IMR-90 (cell line): Measurements from ENCODE around the gene SET. TPM values are rescaled to one million over a fixed set of nuclear protein-coding genes. Genes with fewer than 3 reads are reported as not detected.

ENCODE experiments used
- ATAC-seq: fragments of 200-7000 bp; cut with Tn5 transposase; 2 replicates; pipeline ENCODE4 v1.9.1; 2020; ENCODE audit warnings: low read depth, mild to moderate bottlenecking, moderate library complexity
- BruUV-seq: library from RNA; stranded (reverse); fragments of 400-500 nt; replicated peaks from 2 replicates; lab custom pipeline; 2021; lab: Mats Ljungman, UMichigan
- CTCF ChIA-PET: fragments of 300-600 bp; formaldehyde crosslinking; extraction: SDS; loops from one replicate; lab custom pipeline; 2021; ENCODE audit warnings: antibody characterized with exemption; lab: Yijun Ruan, JAX
- POLR2A ChIA-PET: fragments of 300-600 bp; sonication (Branson Sonifier 250); formaldehyde crosslinking; loops from one replicate; lab custom pipeline; 2022; ENCODE audit warnings: antibody characterized with exemption; ENCODE audit not compliant: unreplicated experiment; lab: Charles Lee
- DNase-seq: peaks from one replicate; pipeline ENCODE4 v3.0.0; 2013
- H2AFZ ChIP-seq: replicated peaks from 2 replicates; pipeline ENCODE3; 2013; ENCODE audit warnings: low read length, mild to moderate bottlenecking; ENCODE audit not compliant: poor library complexity
- H2AK5ac ChIP-seq: 2 replicates; pipeline ENCODE4 v1.6.1; 2013; ENCODE audit warnings: low read depth, low read length, inconsistent platforms
- H2AK9ac ChIP-seq: replicated peaks from 2 replicates; pipeline ENCODE3; 2013; ENCODE audit warnings: mild to moderate bottlenecking, low read depth, low read length, moderate library complexity; ENCODE audit not compliant: poor library complexity
- H2BK120ac ChIP-seq: 2 replicates; pipeline ENCODE4 v1.6.1; 2013; ENCODE audit warnings: low read depth, low read length, inconsistent platforms
- H2BK15ac ChIP-seq: 3 replicates; pipeline ENCODE4 v1.6.1; 2013; ENCODE audit warnings: low read depth, low read length, inconsistent platforms
- H2BK20ac ChIP-seq: 2 replicates; pipeline ENCODE4 v1.6.1; 2013; ENCODE audit warnings: low read depth, mild to moderate bottlenecking, inconsistent platforms, low read length, moderate library complexity
- H2BK5ac ChIP-seq: 2 replicates; pipeline ENCODE4 v1.6.1; 2013; ENCODE audit warnings: mild to moderate bottlenecking, low read depth, low read length, inconsistent platforms; ENCODE audit not compliant: poor library complexity, severe bottlenecking
- H3K14ac ChIP-seq: replicated peaks from 2 replicates; pipeline ENCODE4 v1.6.1; 2013; ENCODE audit warnings: low read depth, low read length, inconsistent platforms
- H3K18ac ChIP-seq: 2 replicates; pipeline ENCODE4 v1.6.1; 2013; ENCODE audit warnings: low read depth, low read length, control low read depth
- H3K23ac ChIP-seq: 2 replicates; pipeline ENCODE4 v1.6.1; 2013; ENCODE audit warnings: low read depth, low read length, inconsistent platforms
- H3K27ac ChIP-seq: 2 replicates; pipeline ENCODE4 v1.5.1; 2013; ENCODE audit warnings: mild to moderate bottlenecking, control low read depth, low read length; ENCODE audit not compliant: insufficient read depth
- H3K27me3 ChIP-seq: 2 replicates; pipeline ENCODE4 v1.6.1; 2013; ENCODE audit warnings: low read length; ENCODE audit not compliant: control insufficient read depth, insufficient read depth
- H3K36me3 ChIP-seq: 2 replicates; pipeline ENCODE4 v1.6.1; 2013; ENCODE audit warnings: low read length, mixed read lengths; ENCODE audit not compliant: control insufficient read depth, insufficient read depth
- H3K4ac ChIP-seq: 2 replicates; pipeline ENCODE4 v1.6.1; 2013; ENCODE audit warnings: low read depth, low read length, inconsistent platforms
- H3K4me1 ChIP-seq: 2 replicates; pipeline ENCODE4 v1.6.1; 2013; ENCODE audit warnings: low read length, mixed read lengths; ENCODE audit not compliant: control insufficient read depth, insufficient read depth
- H3K4me2 ChIP-seq: 2 replicates; pipeline ENCODE4 v1.6.1; 2013; ENCODE audit warnings: low read depth, mild to moderate bottlenecking, control low read depth, low read length, moderate library complexity
- H3K4me3 ChIP-seq: 2 replicates; pipeline ENCODE4 v1.5.1; 2013; ENCODE audit warnings: low read depth, mild to moderate bottlenecking, control low read depth, low read length, moderate library complexity; ENCODE audit not compliant: insufficient read depth
- H3K56ac ChIP-seq: 2 replicates; pipeline ENCODE4 v1.6.1; 2013; ENCODE audit warnings: low read length, inconsistent platforms; ENCODE audit not compliant: insufficient read depth; ENCODE audit errors: extremely low read depth
- H3K79me1 ChIP-seq, 2 experiments: 2 replicates each; pipeline ENCODE4 v1.6.1; 2013; ENCODE audit warnings: low read length in 2 of 2, inconsistent platforms in 1 of 2, low read depth in 1 of 2
- H3K9ac ChIP-seq: 2 replicates; pipeline ENCODE4 v1.6.1; 2013; ENCODE audit warnings: low read depth, low read length, control low read depth
- H3K9me1 ChIP-seq: 2 replicates; pipeline ENCODE4 v1.6.1; 2013; ENCODE audit warnings: low read length, inconsistent platforms; ENCODE audit not compliant: insufficient read depth
- H3K9me3 ChIP-seq: 2 replicates; pipeline ENCODE4 v1.6.1; 2013; ENCODE audit warnings: low read length; ENCODE audit not compliant: control insufficient read depth, insufficient read depth
- H4K20me1 ChIP-seq: 2 replicates; pipeline ENCODE4 v1.6.1; 2013; ENCODE audit warnings: low read length, inconsistent platforms; ENCODE audit not compliant: insufficient read depth
- H4K5ac ChIP-seq: 2 replicates; pipeline ENCODE4 v1.6.1; 2013; ENCODE audit warnings: mild to moderate bottlenecking, low read depth, low read length, control low read depth
- H4K8ac ChIP-seq, 2 experiments: 2 replicates each; pipeline ENCODE4 v1.6.1; 2013; ENCODE audit warnings: low read depth in 2 of 2, low read length in 2 of 2, control low read depth in 1 of 2, inconsistent platforms in 1 of 2
- H4K91ac ChIP-seq: 2 replicates; pipeline ENCODE4 v1.6.1; 2013; ENCODE audit warnings: low read depth, low read length, inconsistent platforms; ENCODE audit not compliant: insufficient read depth
- CHD1 ChIP-seq: IDR thresholded peaks from 2 replicates; pipeline ENCODE4 v1.6.1; 2012; ENCODE audit warnings: low read depth, low read length, improper control_type of control experiment
- FOS ChIP-seq: fragments of 150-350 bp; IDR thresholded peaks from 2 replicates; pipeline ENCODE4 v1.6.1; 2016; ENCODE audit warnings: low read depth, low read length
- MAFK ChIP-seq: IDR thresholded peaks from 2 replicates; pipeline ENCODE4 v1.6.1; 2012; ENCODE audit warnings: low read depth, low read length, improper control_type of control experiment
- NFE2L2 ChIP-seq: fragments of 150-350 bp; IDR thresholded peaks from 2 replicates; pipeline ENCODE4 v1.6.1; 2016; ENCODE audit warnings: low read depth, mild to moderate bottlenecking, low read length
- RFX5 ChIP-seq: IDR thresholded peaks from 2 replicates; pipeline ENCODE4 v1.8.0; 2012; ENCODE audit warnings: low read depth, mild to moderate bottlenecking, low read length, moderate library complexity
- USF2 ChIP-seq: fragments of 150-350 bp; IDR thresholded peaks from 2 replicates; pipeline ENCODE4 v1.6.1; 2017; ENCODE audit warnings: mild to moderate bottlenecking, antibody characterized with exemption, low read length, low read depth
- whole genome bisulfite sequencing, 2 experiments: methylation state at CpG; one replicate each; pipeline versions ENCODE4 v1.1.5 to v1.1.7; 2013; ENCODE audit warnings: missing lambda C conversion rate in 2 of 2; ENCODE audit not compliant: insufficient read length in 1 of 2; ENCODE audit errors: extremely low coverage in 2 of 2; 5-methylcytosine and 5-hydroxymethylcytosine counted together
- dilution Hi-C: fragments of 300-500 bp; cut with HindIII; formaldehyde crosslinking; loops from one replicate; pipeline ENCODE4 v1.14.3; 2018; ENCODE audit warnings: low sequenced_read_pairs; ENCODE audit not compliant: unreplicated experiment
- in situ Hi-C: fragments of 300-500 bp; cut with MboI; formaldehyde crosslinking; loops from 3 replicates; pipeline ENCODE4 v1.14.3; 2019; ENCODE audit warnings: low sequenced_read_pairs, inconsistent platforms, mixed read lengths
- intact Hi-C: fragments of 100-400 bp; cut with micrococcal nuclease; formaldehyde crosslinking; loops from 2 replicates; pipeline ENCODE4 v1.10.0; 2022
- polyA plus RNA-seq, 3 experiments: library from polyadenylated mRNA; depleted of rRNA; stranded (reverse); fragments of >200 nt; gene quantifications; 2 replicates each; pipeline ENCODE4 v1.2.3, GENCODE V29; 2012; ENCODE audit warnings: low replicate concordance in 1 of 3
- total RNA-seq: library from RNA; depleted of rRNA; stranded (reverse); fragments of >200 nt; gene quantifications from 2 replicates; pipeline ENCODE4 v1.2.3, GENCODE V29; 2012
- TF ChIP-seq, protein P1 (sequence below): conservative IDR thresholded peaks from 2 replicates; pipeline ENCODE4 v1.5.1; 2012; ENCODE audit warnings: mild to moderate bottlenecking, low read depth, low read length, improper control_type of control experiment

Gene SET
- total and polyA plus RNA-seq, 2 of the 4 experiments (the other 2 are of a cell fraction): 104 to 182 TPM

DNA sequence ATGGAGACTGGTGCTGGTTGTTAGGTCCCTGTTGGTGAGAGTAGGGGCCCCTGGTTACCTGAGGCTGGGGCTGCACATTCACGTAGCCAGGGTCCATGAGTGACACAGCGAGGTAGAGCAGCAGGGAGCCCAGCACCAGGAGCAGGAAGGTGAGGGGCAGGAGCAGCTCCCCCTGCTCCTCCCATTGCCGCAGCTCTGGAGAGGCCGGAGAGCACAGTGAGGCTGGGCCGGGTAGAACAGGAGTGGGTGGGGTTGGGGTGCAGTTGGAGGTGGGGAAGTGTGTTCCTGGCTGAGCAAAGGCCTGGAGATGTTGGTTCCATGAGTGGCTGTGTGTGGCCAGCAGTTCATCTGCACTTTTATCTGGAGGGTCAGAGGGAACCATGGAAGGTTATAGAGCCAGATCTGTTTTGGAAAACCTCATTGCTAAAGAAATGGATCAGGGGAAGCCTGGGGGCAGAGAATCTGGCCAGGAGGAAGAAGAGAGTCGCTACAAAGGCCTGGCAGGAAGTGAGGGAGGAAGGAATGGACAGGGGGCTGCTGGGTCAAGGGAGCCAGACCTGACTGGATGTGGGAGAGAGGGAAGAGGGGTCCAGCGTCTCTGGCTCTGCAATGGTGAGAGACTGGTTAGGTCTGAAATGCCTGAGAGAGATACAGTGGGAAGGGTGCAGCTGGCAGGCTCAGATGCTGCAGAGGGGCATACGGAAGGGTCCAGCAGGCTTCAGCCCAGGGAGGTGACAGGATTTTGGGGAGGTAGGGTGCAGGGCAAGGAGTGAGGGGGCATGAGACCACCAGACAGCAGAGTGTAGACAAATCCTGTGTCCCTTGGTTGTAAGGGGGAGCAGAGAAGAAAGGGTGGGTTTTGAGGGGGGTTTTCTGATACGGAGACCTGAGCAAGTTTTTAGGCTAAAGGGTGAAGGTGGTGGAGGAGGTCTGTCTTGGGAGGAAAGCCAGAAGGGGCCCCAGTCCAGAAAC is 33.6 kb downstream of the SET start:
- dilution Hi-C loops: no loop called here
- Histone ChIP-seq H3K9me1 (peaks cover 9% of the 10 kb centered on the region), H3K27me3 (no peaks in the 10 kb centered on the region), H3K4me2 (no peak overlapping the region), H4K20me1 (no peaks in the 10 kb centered on the region), H3K27ac (no peak overlapping the region), H2AFZ (peak overlapping the region; percentile 52), H2BK20ac (no peak overlapping the region), H3K4ac (no peak overlapping the region), H4K91ac (no peak overlapping the region), H2AK5ac (no peak overlapping the region), H3K4me3 (no peak overlapping the region), H4K8ac (no peak overlapping the region; a peak in 1 of 4 replicates), H3K9me3 (no peaks in the 10 kb centered on the region), H3K14ac (no peak overlapping the region), H3K23ac (no peak overlapping the region), H4K5ac (no peak overlapping the region), H2BK15ac (no peak overlapping the region), H3K79me1 (peaks cover 3 to 15% of the 10 kb centered on the region in 2 experiments), H3K36me3 (peaks cover 3% of the 10 kb centered on the region), H3K56ac (no peak overlapping the region), H3K18ac (no peak overlapping the region), H2BK120ac (no peak overlapping the region), H2AK9ac (peak overlapping the region; percentile 68), H2BK5ac (no peak overlapping the region), H3K9ac (no peak overlapping the region), H3K4me1 (peaks cover 4% of the 10 kb centered on the region; the same call in 1 of the 2 replicates)
- CTCF ChIA-PET: no interaction called here
- no peak for ATAC-seq
- BruUV-seq: no TSS peak
- in situ Hi-C loops: no loop called here
- POLR2A ChIA-PET: no interaction called here
- no peak for DNase-seq
- intact Hi-C loops: no loop called here
- 56% methylated on average over 4 of the region's 9 CpGs; no CpG with 5 or more reads in 1 of the 2 experiments for WGBS, 2 experiments
- no peak for TF ChIP-seq CHD1
- no peak for TF ChIP-seq NFE2L2
- no peak for TF ChIP-seq MAFK
- TF ChIP-seq FOS: no peak
- TF ChIP-seq, protein P1, sequence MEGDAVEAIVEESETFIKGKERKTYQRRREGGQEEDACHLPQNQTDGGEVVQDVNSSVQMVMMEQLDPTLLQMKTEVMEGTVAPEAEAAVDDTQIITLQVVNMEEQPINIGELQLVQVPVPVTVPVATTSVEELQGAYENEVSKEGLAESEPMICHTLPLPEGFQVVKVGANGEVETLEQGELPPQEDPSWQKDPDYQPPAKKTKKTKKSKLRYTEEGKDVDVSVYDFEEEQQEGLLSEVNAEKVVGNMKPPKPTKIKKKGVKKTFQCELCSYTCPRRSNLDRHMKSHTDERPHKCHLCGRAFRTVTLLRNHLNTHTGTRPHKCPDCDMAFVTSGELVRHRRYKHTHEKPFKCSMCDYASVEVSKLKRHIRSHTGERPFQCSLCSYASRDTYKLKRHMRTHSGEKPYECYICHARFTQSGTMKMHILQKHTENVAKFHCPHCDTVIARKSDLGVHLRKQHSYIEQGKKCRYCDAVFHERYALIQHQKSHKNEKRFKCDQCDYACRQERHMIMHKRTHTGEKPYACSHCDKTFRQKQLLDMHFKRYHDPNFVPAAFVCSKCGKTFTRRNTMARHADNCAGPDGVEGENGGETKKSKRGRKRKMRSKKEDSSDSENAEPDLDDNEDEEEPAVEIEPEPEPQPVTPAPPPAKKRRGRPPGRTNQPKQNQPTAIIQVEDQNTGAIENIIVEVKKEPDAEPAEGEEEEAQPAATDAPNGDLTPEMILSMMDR: no peak
- TF ChIP-seq USF2: no peak
- no peak for TF ChIP-seq RFX5
